OCI-LY3 (cell line): ENCODE data around the gene LMO3.

Experiments used
- EZH2phosphoT487 ChIP-seq: fragments of 200-600 bp; shearing (Covaris generic); IDR thresholded peaks from 2 replicates; pipeline ENCODE4 v1.6.1; 2018; ENCODE audit warnings: antibody characterized with exemption, mixed run types, low read depth
- TF ChIP-seq, protein P1 (sequence below): fragments of 200-600, 300-600 bp; sonication (generic); IDR thresholded peaks from 2 replicates; pipeline ENCODE4 v1.5.1; 2014; ENCODE audit warnings: antibody characterized with exemption, low read length, low read depth

DNA sequence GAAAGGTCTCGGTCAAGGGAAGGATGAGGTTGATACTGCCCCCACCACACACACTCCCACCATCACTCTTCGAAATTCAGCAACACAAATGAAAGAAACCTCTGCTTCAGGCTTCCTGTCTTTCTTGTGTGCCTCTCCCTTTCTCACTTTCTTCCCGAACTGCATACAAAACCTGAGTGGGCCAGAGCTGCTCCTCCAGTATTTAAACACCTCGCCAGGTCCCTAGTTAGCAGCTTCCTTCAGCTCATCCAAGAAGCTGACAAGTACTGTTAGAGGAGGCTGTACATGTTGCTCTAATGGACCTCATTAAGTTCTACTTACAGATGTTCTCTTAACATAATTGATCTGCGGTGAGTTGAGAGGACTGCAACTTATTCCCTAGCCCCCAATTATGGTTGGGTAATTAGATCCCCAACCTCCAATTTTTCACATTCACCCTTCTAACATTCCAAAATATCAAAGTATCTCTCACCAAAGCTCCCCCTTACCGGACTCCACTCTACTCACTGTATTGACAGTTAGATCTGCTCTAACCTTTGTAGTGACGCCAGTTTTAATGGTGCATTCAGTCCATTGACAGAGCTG, 4.1 kb upstream of the LMO3 start:
- TF ChIP-seq, protein P1, sequence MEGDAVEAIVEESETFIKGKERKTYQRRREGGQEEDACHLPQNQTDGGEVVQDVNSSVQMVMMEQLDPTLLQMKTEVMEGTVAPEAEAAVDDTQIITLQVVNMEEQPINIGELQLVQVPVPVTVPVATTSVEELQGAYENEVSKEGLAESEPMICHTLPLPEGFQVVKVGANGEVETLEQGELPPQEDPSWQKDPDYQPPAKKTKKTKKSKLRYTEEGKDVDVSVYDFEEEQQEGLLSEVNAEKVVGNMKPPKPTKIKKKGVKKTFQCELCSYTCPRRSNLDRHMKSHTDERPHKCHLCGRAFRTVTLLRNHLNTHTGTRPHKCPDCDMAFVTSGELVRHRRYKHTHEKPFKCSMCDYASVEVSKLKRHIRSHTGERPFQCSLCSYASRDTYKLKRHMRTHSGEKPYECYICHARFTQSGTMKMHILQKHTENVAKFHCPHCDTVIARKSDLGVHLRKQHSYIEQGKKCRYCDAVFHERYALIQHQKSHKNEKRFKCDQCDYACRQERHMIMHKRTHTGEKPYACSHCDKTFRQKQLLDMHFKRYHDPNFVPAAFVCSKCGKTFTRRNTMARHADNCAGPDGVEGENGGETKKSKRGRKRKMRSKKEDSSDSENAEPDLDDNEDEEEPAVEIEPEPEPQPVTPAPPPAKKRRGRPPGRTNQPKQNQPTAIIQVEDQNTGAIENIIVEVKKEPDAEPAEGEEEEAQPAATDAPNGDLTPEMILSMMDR, result no peak
- no peak for TF ChIP-seq EZH2phosphoT487
